ENCODE measurements around the gene SWT1.
"Not testable (repeated sequence)": the region's sequence is repeated elsewhere in the genome, so short reads cannot be mapped to it uniquely, and the experiment has no call there.

Gene SWT1

GRCh38 chr1:185314411-185314810 lies 157.4 kb downstream of the SWT1 start:
- Histone ChIP-seq H3K9ac (ENCODE audit: low read depth in 1 of 2, low read length in 2 of 2) (peak overlapping the region; percentile 26 to 97), H3K27me3 (ENCODE audit: control insufficient read depth in 1 of 2, insufficient read depth in 2 of 2, low read length in 2 of 2) (no peaks in the 10 kb centered on the region), H3K36me3 (ENCODE audit: control insufficient read depth in 1 of 2, insufficient read depth in 2 of 2, low read length in 2 of 2) (peaks cover 3 to 11% of the 10 kb centered on the region in 2 donors), H3K9me3 (ENCODE audit: control insufficient read depth in 1 of 2, low read length in 2 of 2) (peaks cover 0 to 2% of the 10 kb centered on the region in 2 donors), H3K4me1 (ENCODE audit: control insufficient read depth in 1 of 2, insufficient read depth in 2 of 2, low read length in 2 of 2) (peaks cover 30 to 52% of the 10 kb centered on the region in 2 donors), H3K4me3 (ENCODE audit: low read depth in 1 of 2, low read length in 2 of 2) (peak overlapping the region; percentile 89 to 92), H3K27ac (ENCODE audit: low read depth, low read length) (no peak overlapping the region)

- Histone ChIP-seq H3K4me3 (ENCODE audit: low read depth in 1 of 2, low read length in 2 of 2) (peak overlapping the region; percentile 89 to 92), H3K9me3 (ENCODE audit: control insufficient read depth in 1 of 2, low read length in 2 of 2) (peaks cover 0 to 2% of the 10 kb centered on the region in 2 donors), H3K27me3 (ENCODE audit: control insufficient read depth in 1 of 2, insufficient read depth in 2 of 2, low read length in 2 of 2) (no peaks in the 10 kb centered on the region), H3K4me1 (ENCODE audit: control insufficient read depth in 1 of 2, insufficient read depth in 2 of 2, low read length in 2 of 2) (peaks cover 30 to 47% of the 10 kb centered on the region in 2 donors), H3K36me3 (ENCODE audit: control insufficient read depth in 1 of 2, insufficient read depth in 2 of 2, low read length in 2 of 2) (peaks cover 3 to 5% of the 10 kb centered on the region in 2 donors), H3K27ac (ENCODE audit: low read depth, low read length) (peak overlapping the region; percentile 98), H3K9ac (ENCODE audit: low read depth in 1 of 2, low read length in 2 of 2) (peak overlapping the region; percentile 97)
These were observed 158.6 kb downstream of the SWT1 start for GRCh38 chr1:185315445-185316071.

- Histone ChIP-seq H3K27me3 (ENCODE audit: control insufficient read depth in 1 of 2, insufficient read depth in 2 of 2, low read length in 2 of 2) (no peaks in the 10 kb centered on the region), H3K9me3 (ENCODE audit: control insufficient read depth in 1 of 2, low read length in 2 of 2) (peaks cover 0 to 2% of the 10 kb centered on the region in 2 donors), H3K27ac (ENCODE audit: low read depth, low read length) (peak overlapping the region; percentile 98), H3K4me1 (ENCODE audit: control insufficient read depth in 1 of 2, insufficient read depth in 2 of 2, low read length in 2 of 2) (peaks cover 30 to 47% of the 10 kb centered on the region in 2 donors), H3K36me3 (ENCODE audit: control insufficient read depth in 1 of 2, insufficient read depth in 2 of 2, low read length in 2 of 2) (no peaks in the 10 kb centered on the region), H3K4me3 (ENCODE audit: low read depth in 1 of 2, low read length in 2 of 2) (peak overlapping the region; percentile 89 to 92), H3K9ac (ENCODE audit: low read depth in 1 of 2, low read length in 2 of 2) (peak overlapping the region; percentile 97)
These were observed 159.4 kb downstream of the SWT1 start for GRCh38 chr1:185316163-185317033.

GRCh38 chr1:185317034-185317885 lies 160.3 kb downstream of the SWT1 start, which contains the start of gene IVNS1ABP:
Gene IVNS1ABP, minus strand, starts transcription at chr1:185317243. Its CDS starts 7,750 bp downstream, at chr1:185309493.
- H3K9ac ChIP-seq (ENCODE audit: low read depth in 1 of 2, low read length in 2 of 2) = peak within 1 kb of the TSS; percentile 97
- H3K4me1 ChIP-seq (ENCODE audit: control insufficient read depth in 1 of 2, insufficient read depth in 2 of 2, low read length in 2 of 2) = peaks cover 26 to 39% of the 10 kb centered on the region in 2 donors
- no peaks in the 10 kb centered on the region for H3K36me3 ChIP-seq (ENCODE audit: control insufficient read depth in 1 of 2, insufficient read depth in 2 of 2, low read length in 2 of 2)
- H3K27me3 ChIP-seq (ENCODE audit: control insufficient read depth in 1 of 2, insufficient read depth in 2 of 2, low read length in 2 of 2) = no peaks in the 10 kb centered on the region
- peak within 1 kb of the TSS; percentile 98 for H3K27ac ChIP-seq (ENCODE audit: low read depth, low read length)
- H3K4me3 ChIP-seq (ENCODE audit: low read depth in 1 of 2, low read length in 2 of 2) = peak within 1 kb of the TSS; percentile 89 to 92
- H3K9me3 ChIP-seq (ENCODE audit: control insufficient read depth in 1 of 2, low read length in 2 of 2) = peaks cover 0 to 2% of the 10 kb centered on the region in 2 donors

GRCh38 chr1:185317886-185318310 lies 160.9 kb downstream of the SWT1 start:
- Histone ChIP-seq H3K27me3 (ENCODE audit: control insufficient read depth in 1 of 2, insufficient read depth in 2 of 2, low read length in 2 of 2) (no peaks in the 10 kb centered on the region), H3K9ac (ENCODE audit: low read depth in 1 of 2, low read length in 2 of 2) (peak overlapping the region; percentile 79 to 84), H3K4me3 (ENCODE audit: low read depth in 1 of 2, low read length in 2 of 2) (peak overlapping the region; percentile 80 to 89), H3K4me1 (ENCODE audit: control insufficient read depth in 1 of 2, insufficient read depth in 2 of 2, low read length in 2 of 2) (peaks cover 24 to 32% of the 10 kb centered on the region in 2 donors), H3K27ac (ENCODE audit: low read depth, low read length) (peak overlapping the region; percentile 86), H3K9me3 (ENCODE audit: control insufficient read depth in 1 of 2, low read length in 2 of 2) (peaks cover 0 to 2% of the 10 kb centered on the region in 2 donors), H3K36me3 (ENCODE audit: control insufficient read depth in 1 of 2, insufficient read depth in 2 of 2, low read length in 2 of 2) (no peaks in the 10 kb centered on the region)

GRCh38 chr1:185318431-185319138 lies 161.6 kb downstream of the SWT1 start:
- Histone ChIP-seq H3K36me3 (ENCODE audit: control insufficient read depth in 1 of 2, insufficient read depth in 2 of 2, low read length in 2 of 2) (no peaks in the 10 kb centered on the region), H3K27me3 (ENCODE audit: control insufficient read depth in 1 of 2, insufficient read depth in 2 of 2, low read length in 2 of 2) (no peaks in the 10 kb centered on the region), H3K9me3 (ENCODE audit: control insufficient read depth in 1 of 2, low read length in 2 of 2) (peaks cover 0 to 2% of the 10 kb centered on the region in 2 donors), H3K4me3 (ENCODE audit: low read depth in 1 of 2, low read length in 2 of 2) (peak overlapping the region; percentile 80 to 89), H3K9ac (ENCODE audit: low read depth in 1 of 2, low read length in 2 of 2) (peak overlapping the region; percentile 79 to 84), H3K4me1 (ENCODE audit: control insufficient read depth in 1 of 2, insufficient read depth in 2 of 2, low read length in 2 of 2) (peaks cover 23 to 26% of the 10 kb centered on the region in 2 donors), H3K27ac (ENCODE audit: low read depth, low read length) (peak overlapping the region; percentile 86)

- Histone ChIP-seq H3K9ac (ENCODE audit: low read depth in 1 of 2, low read length in 2 of 2) (no peak overlapping the region), H3K4me1 (ENCODE audit: control insufficient read depth in 1 of 2, insufficient read depth in 2 of 2, low read length in 2 of 2) (peaks cover 19 to 22% of the 10 kb centered on the region in 2 donors), H3K9me3 (ENCODE audit: control insufficient read depth in 1 of 2, low read length in 2 of 2) (peaks cover 0 to 2% of the 10 kb centered on the region in 2 donors), H3K27ac (ENCODE audit: low read depth, low read length) (no peak overlapping the region), H3K36me3 (ENCODE audit: control insufficient read depth in 1 of 2, insufficient read depth in 2 of 2, low read length in 2 of 2) (no peaks in the 10 kb centered on the region), H3K27me3 (ENCODE audit: control insufficient read depth in 1 of 2, insufficient read depth in 2 of 2, low read length in 2 of 2) (no peaks in the 10 kb centered on the region), H3K4me3 (ENCODE audit: low read depth in 1 of 2, low read length in 2 of 2) (no peak overlapping the region)
These were observed 162.1 kb downstream of the SWT1 start for GRCh38 chr1:185319139-185319475.

GRCh38 chr1:185321104-185321503 lies 164.1 kb downstream of the SWT1 start:
- H3K9ac ChIP-seq (ENCODE audit: low read depth in 1 of 2, low read length in 2 of 2); H3K27ac ChIP-seq (ENCODE audit: low read depth, low read length); H3K27me3 ChIP-seq (ENCODE audit: control insufficient read depth in 1 of 2, insufficient read depth in 2 of 2, low read length in 2 of 2); H3K4me3 ChIP-seq (ENCODE audit: low read depth in 1 of 2, low read length in 2 of 2); H3K9me3 ChIP-seq (ENCODE audit: control insufficient read depth in 1 of 2, low read length in 2 of 2); H3K36me3 ChIP-seq (ENCODE audit: control insufficient read depth in 1 of 2, insufficient read depth in 2 of 2, low read length in 2 of 2): not testable (repeated sequence)
- H3K4me1 ChIP-seq (ENCODE audit: control insufficient read depth in 1 of 2, insufficient read depth in 2 of 2, low read length in 2 of 2) = peaks cover 10 to 13% of the 10 kb centered on the region in 2 donors

- H3K36me3 ChIP-seq (ENCODE audit: control insufficient read depth in 1 of 2, insufficient read depth in 2 of 2, low read length in 2 of 2); H3K27ac ChIP-seq (ENCODE audit: low read depth, low read length); H3K9ac ChIP-seq (ENCODE audit: low read depth in 1 of 2, low read length in 2 of 2); H3K9me3 ChIP-seq (ENCODE audit: control insufficient read depth in 1 of 2, low read length in 2 of 2); H3K4me3 ChIP-seq (ENCODE audit: low read depth in 1 of 2, low read length in 2 of 2); H3K27me3 ChIP-seq (ENCODE audit: control insufficient read depth in 1 of 2, insufficient read depth in 2 of 2, low read length in 2 of 2): not testable (repeated sequence)
- H3K4me1 ChIP-seq (ENCODE audit: control insufficient read depth in 1 of 2, insufficient read depth in 2 of 2, low read length in 2 of 2) = peaks cover 10 to 13% of the 10 kb centered on the region in 2 donors
These were observed 164.8 kb downstream of the SWT1 start for GRCh38 chr1:185321653-185322221.
